ENCODE data around the gene OTX1. TPM values are rescaled to one million over a fixed set of nuclear protein-coding genes. Genes with fewer than 3 reads are reported as not detected.
"Not testable (repeated sequence)": the region's sequence is repeated elsewhere in the genome, so short reads cannot be mapped to it uniquely, and the experiment has no call there.

Gene OTX1
- total RNA-seq, 6 donors from 2014 or later = 0.24 to 1.7 (median 0.34) TPM; not detected in 1

- TF ChIP-seq POLR2AphosphoS5 (IDR thresholded peaks at IDR 0.05) (no peak), POLR2A (IDR thresholded peaks at IDR 0.05) (no peak), EP300 (IDR thresholded peaks at IDR 0.05) (no peak)
- TF ChIP-seq, protein P1, sequence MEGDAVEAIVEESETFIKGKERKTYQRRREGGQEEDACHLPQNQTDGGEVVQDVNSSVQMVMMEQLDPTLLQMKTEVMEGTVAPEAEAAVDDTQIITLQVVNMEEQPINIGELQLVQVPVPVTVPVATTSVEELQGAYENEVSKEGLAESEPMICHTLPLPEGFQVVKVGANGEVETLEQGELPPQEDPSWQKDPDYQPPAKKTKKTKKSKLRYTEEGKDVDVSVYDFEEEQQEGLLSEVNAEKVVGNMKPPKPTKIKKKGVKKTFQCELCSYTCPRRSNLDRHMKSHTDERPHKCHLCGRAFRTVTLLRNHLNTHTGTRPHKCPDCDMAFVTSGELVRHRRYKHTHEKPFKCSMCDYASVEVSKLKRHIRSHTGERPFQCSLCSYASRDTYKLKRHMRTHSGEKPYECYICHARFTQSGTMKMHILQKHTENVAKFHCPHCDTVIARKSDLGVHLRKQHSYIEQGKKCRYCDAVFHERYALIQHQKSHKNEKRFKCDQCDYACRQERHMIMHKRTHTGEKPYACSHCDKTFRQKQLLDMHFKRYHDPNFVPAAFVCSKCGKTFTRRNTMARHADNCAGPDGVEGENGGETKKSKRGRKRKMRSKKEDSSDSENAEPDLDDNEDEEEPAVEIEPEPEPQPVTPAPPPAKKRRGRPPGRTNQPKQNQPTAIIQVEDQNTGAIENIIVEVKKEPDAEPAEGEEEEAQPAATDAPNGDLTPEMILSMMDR (IDR thresholded peaks at IDR 0.05) = no peak
- DNase-seq = no peak
Measured at GRCh38 chr2:63073994-63074393, 23.4 kb downstream of the OTX1 start.

GRCh38 chr2:63074399-63074798 lies 23.8 kb downstream of the OTX1 start:
- 87 to 92% methylated on average over 4 of the region's 4 CpGs for WGBS, 2 donors
- not testable (repeated sequence) for H3K27me3 ChIP-seq

More at GRCh38 chr2:63073994-63074393, 23.4 kb downstream of the OTX1 start:
- Histone ChIP-seq H3K4me1 (no peaks in the 10 kb centered on the region), H3K4me3 (no peak overlapping the region), H3K27ac (no peak overlapping the region), H3K36me3 (no peaks in the 10 kb centered on the region), H3K27me3 (no peaks in the 10 kb centered on the region), H3K9me3 (no peaks in the 10 kb centered on the region)
- ATAC-seq (ENCODE audit: low FRiP score in 2 of 2) = no peak
- 77 to 92% methylated on average over 3 of the region's 3 CpGs for WGBS, 2 donors

DNA sequence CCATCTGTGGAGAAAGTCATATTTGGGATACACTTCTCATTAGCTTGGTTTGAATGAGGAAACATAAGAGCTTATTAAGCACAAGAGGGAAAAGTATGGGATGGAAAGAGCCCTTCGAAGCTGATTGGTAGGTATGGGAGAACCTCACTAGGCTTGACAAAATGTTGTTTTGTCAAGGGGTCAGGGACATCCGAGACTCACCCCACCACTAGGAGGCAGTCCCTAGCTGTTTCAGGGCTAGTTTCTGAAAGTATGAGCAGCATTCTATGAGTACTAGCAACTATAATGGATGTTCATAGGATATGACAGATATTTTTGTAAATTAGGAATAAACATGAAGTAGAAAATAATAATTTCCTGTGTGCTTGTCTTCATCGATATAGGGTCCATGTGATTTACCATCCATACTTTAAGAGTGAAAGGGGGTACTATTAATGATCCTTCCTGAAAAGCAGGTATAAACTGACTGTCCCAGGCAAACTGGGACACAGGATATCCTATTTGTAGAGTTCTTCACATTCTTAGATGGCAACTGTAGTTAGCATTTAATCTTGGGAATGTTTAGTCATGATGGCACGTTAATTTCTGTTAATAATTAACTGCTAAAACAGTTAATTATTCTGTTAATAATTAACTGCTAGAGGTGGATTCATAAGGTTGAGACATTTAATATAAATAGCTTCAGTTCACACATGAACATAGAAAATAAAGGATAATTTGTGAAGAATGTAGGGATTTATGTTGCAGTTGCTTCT lies 28.4 kb downstream of the OTX1 start:
- no peaks in the 10 kb centered on the region for H3K36me3 ChIP-seq
- no peaks in the 10 kb centered on the region for H3K4me1 ChIP-seq
- H3K27me3 ChIP-seq = no peaks in the 10 kb centered on the region
- WGBS, 2 donors = 72 to 76% methylated on average over 4 of the region's 4 CpGs
- no peak overlapping the region for H3K27ac ChIP-seq
- TF ChIP-seq EP300 (IDR thresholded peaks at IDR 0.05) (no peak), POLR2A (IDR thresholded peaks at IDR 0.05) (no peak), POLR2AphosphoS5 (IDR thresholded peaks at IDR 0.05) (no peak)
- TF ChIP-seq, protein P1 (IDR thresholded peaks at IDR 0.05) = no peak
- no peaks in the 10 kb centered on the region for H3K9me3 ChIP-seq
- no peak overlapping the region for H3K4me3 ChIP-seq
- no peak for DNase-seq
- no peak for ATAC-seq (ENCODE audit: low FRiP score in 2 of 2)

More at GRCh38 chr2:63074399-63074798, 23.8 kb downstream of the OTX1 start:
- H3K9me3 ChIP-seq; ATAC-seq (ENCODE audit: low FRiP score in 2 of 2); H3K4me1 ChIP-seq; H3K27ac ChIP-seq; DNase-seq; H3K36me3 ChIP-seq; H3K4me3 ChIP-seq: not testable (repeated sequence)

DNA sequence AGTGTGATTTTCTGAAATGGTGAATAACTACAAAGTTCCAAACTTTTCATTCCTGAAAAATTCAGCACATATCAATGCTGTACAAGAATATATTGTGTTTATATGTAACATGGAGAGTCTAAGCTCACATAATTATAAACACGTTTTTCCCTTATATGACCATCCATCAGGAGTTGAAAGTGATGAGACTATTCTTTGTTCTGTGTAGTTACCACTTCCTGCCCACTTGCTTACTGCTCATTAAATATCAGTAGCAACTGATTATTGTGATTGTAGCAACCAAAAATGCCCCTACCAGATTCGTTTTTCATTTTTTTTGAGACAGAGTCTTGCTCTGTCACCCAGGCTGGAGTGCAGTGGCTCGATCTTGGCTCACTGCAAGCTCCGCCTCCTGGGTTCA lies 30.8 kb downstream of the OTX1 start:
- DNase-seq (no peak), ATAC-seq (ENCODE audit: low FRiP score in 2 of 2) (no peak)
- Histone ChIP-seq H3K27me3 (no peaks in the 10 kb centered on the region), H3K4me3 (no peak overlapping the region), H3K9me3 (no peaks in the 10 kb centered on the region), H3K4me1 (no peaks in the 10 kb centered on the region), H3K27ac (no peak overlapping the region), H3K36me3 (no peaks in the 10 kb centered on the region)
- WGBS, 2 donors = 67 to 70% methylated on average over 4 of the region's 4 CpGs
- TF ChIP-seq EP300 (IDR thresholded peaks at IDR 0.05) (no peak), POLR2AphosphoS5 (IDR thresholded peaks at IDR 0.05) (no peak), POLR2A (IDR thresholded peaks at IDR 0.05) (no peak)
- TF ChIP-seq, protein P1 (IDR thresholded peaks at IDR 0.05) = no peak

DNA sequence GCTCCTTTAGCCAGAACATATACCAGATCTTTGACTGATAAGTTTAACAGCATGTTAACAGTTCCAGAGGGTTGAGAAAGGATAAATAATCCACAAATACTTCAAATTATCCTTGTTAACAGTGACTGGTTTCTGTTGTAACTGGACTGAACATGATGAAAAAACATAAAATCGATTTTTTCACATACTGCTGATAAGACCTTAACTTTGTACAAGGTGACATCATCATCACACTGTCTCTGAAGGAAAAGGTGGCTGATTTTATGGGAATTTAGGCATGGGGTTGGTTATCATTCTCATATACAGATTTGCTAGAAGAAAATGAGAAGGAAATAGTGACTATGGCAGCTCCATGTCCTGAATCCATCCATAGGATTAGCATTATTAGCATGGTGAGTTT lies 36.1 kb downstream of the OTX1 start:
- H3K36me3 ChIP-seq = no peaks in the 10 kb centered on the region
- no peak overlapping the region for H3K4me3 ChIP-seq
- no peak overlapping the region for H3K27ac ChIP-seq
- H3K4me1 ChIP-seq = no peaks in the 10 kb centered on the region
- no peak for TF ChIP-seq POLR2A (IDR thresholded peaks at IDR 0.05)
- TF ChIP-seq POLR2AphosphoS5 (IDR thresholded peaks at IDR 0.05) = no peak
- TF ChIP-seq EP300 (IDR thresholded peaks at IDR 0.05) = no peak
- TF ChIP-seq, protein P1 (IDR thresholded peaks at IDR 0.05) = no peak
- WGBS, 2 donors = 48 to 56% methylated on average over 1 of the region's 1 CpG
- no peaks in the 10 kb centered on the region for H3K27me3 ChIP-seq
- DNase-seq (no peak), ATAC-seq (ENCODE audit: low FRiP score in 2 of 2) (no peak)
- no peaks in the 10 kb centered on the region for H3K9me3 ChIP-seq

Data from upper lobe of left lung (tissue), 6 donors.